ENCODE measurements around the gene APOA5. TPM values are rescaled to one million over a fixed set of nuclear protein-coding genes. Genes with fewer than 3 reads are reported as not detected.

APOA5 gene
- total and polyA plus RNA-seq, 2 of the 8 experiments (the other 6 are each of a cell fraction or from before 2014, with no cell fraction given) = 0.08 to 0.15 TPM

- TF ChIP-seq RXRA (IDR thresholded peaks at IDR 0.05; ENCODE audit: insufficient read depth, low read depth, low read length) = no peak
- no peak for TF ChIP-seq SAP30 (IDR thresholded peaks at IDR 0.05; ENCODE audit: insufficient read depth, insufficient replicate concordance, low read length)
- TF ChIP-seq CTCF (IDR thresholded peaks at IDR 0.05; ENCODE audit: control extremely low read depth in 1 of 3, insufficient read depth in 1 of 3, low read depth in 1 of 3, low read length in 3 of 3) = no peak
- no peak for TF ChIP-seq NRF1 (IDR thresholded peaks at IDR 0.05; ENCODE audit: low read depth, low read length)
- no peak for TF ChIP-seq POLR2A (IDR thresholded peaks at IDR 0.05; ENCODE audit: control extremely low read depth in 1 of 2, low read depth in 2 of 2, low read length in 2 of 2)
Observed at GRCh38 chr11:116776522-116776984, 15.1 kb downstream of the APOA5 start (continued).

All from H1 (cell line).